Gastrocnemius medialis (tissue), 4 donors: ENCODE results near the gene ARHGEF19.

Source experiments
- CTCF ChIP-seq, 5 experiments: fragments of 450-650 bp in 3 of 5; fragments of 200-600 bp in 2 of 5; sonication (generic) in 2 of 5; IDR thresholded peaks in 4 of 5; conservative IDR thresholded peaks in 1 of 5; 1 replicate in 4 of 5; 2 replicates in 1 of 5; pipeline ENCODE4 v1.5.1; 2016 to 2019; ENCODE audit warnings: antibody characterized with exemption in 5 of 5, mild to moderate bottlenecking in 3 of 5, moderate library complexity in 3 of 5
- POLR2A ChIP-seq, 2 donors: fragments of 450-650 bp; IDR thresholded peaks; one replicate each; pipeline ENCODE4 v1.6.1; 2017; ENCODE audit warnings: antibody characterized with exemption in 2 of 2, mild to moderate bottlenecking in 2 of 2, moderate library complexity in 2 of 2

- TF ChIP-seq CTCF (IDR thresholded peaks at IDR 0.05 in 4 of 5, conservative IDR thresholded peaks at IDR 0.05 in 1 of 5) (no peak), POLR2A (IDR thresholded peaks at IDR 0.05) (no peak)
Measured at GRCh38 chr1:16151196-16151994, 61.1 kb downstream of the ARHGEF19 start.
